Omental fat pad (tissue), 4 donors: ENCODE data around the gene TMC4. TPM values are rescaled to one million over a fixed set of nuclear protein-coding genes. Genes with fewer than 3 reads are reported as not detected.
A peak's percentile ranks its signal among the peaks of the same experiment; 100 is the strongest.
"Not testable (repeated sequence)": the region's sequence is repeated elsewhere in the genome, so short reads cannot be mapped to it uniquely, and the experiment has no call there.

Experiments used
- ATAC-seq: fragments of 150-250 bp; one replicate; pipeline ENCODE4 v1.9.1; 2016; ENCODE audit warnings: mild to moderate bottlenecking, moderate library complexity; ENCODE audit not compliant: low FRiP score
- DNase-seq: peaks from one replicate; pipeline ENCODE4 v3.0.0-alpha.2; 2019; ENCODE audit warnings: low spot score
- total RNA-seq, 4 donors: library from RNA; depleted of rRNA; stranded (reverse); fragments of >200 nt; gene quantifications; one replicate each; pipeline ENCODE4 v1.1.0, GENCODE V29; 2016
- TF ChIP-seq, protein P1 (sequence below), 3 donors: fragments of 450-650 bp; IDR thresholded peaks; one replicate each; pipeline ENCODE4 v1.5.1; 2016 to 2017; ENCODE audit warnings: antibody characterized with exemption in 3 of 3, mild to moderate bottlenecking in 3 of 3, moderate library complexity in 2 of 3

Gene TMC4, protein sequence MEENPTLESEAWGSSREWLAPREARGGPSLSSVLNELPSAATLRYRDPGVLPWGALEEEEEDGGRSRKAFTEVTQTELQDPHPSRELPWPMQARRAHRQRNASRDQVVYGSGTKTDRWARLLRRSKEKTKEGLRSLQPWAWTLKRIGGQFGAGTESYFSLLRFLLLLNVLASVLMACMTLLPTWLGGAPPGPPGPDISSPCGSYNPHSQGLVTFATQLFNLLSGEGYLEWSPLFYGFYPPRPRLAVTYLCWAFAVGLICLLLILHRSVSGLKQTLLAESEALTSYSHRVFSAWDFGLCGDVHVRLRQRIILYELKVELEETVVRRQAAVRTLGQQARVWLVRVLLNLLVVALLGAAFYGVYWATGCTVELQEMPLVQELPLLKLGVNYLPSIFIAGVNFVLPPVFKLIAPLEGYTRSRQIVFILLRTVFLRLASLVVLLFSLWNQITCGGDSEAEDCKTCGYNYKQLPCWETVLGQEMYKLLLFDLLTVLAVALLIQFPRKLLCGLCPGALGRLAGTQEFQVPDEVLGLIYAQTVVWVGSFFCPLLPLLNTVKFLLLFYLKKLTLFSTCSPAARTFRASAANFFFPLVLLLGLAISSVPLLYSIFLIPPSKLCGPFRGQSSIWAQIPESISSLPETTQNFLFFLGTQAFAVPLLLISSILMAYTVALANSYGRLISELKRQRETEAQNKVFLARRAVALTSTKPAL
- total RNA-seq = 1 to 10 TPM in 3 of 4 donors, not detected in 1; 1.2 to 4.1 (median 1.6) TPM

DNA sequence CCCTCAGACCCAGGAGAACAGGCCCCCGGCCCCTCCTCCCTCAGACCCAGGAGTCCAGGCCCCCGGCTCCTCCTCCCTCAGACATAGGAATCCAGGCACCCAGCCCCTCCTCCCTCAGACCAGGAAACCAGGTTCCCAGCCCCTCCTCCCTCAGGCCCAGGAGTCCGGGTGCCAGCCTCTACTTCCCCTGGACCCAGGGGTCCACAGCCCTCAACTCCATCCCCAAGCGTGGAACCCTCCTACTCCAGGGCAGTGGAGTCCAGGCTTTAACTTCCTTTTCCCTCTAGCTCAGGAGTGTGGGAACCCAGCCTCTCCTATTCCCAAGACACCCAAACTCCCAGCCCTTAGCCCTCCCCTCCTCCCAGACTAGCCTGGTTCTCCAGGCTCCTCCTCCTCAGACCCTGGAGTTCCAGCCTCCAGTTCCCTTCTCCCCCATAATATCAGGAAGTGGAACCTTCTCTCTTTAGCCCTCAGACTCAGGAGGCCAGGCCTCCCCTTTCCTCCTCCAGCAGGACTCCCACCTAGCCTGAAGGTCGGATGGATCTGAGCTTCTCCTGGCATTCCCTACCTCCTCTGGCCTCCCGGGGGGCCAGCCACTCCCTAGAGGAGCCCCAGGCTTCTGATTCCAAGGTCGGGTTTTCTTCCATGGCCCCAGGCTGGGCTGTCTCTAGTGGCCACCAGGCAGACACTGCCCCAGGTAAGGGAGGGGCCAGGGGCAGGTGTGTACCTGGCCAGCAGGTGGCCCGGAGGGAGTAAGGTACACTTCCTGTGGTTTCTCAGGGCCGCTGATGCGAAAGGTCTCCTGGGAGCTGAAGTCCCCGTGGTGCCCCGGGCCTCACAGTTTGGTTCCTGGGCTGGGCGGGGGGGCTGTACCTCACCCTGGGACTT is at the start of gene TMC4:
Gene TMC4, minus strand, starts transcription at position 690 of the 888 bp plus-strand sequence. Its CDS starts 43 bp downstream, at position 647.
- DNase-seq (no peak), ATAC-seq (peak; percentile 17)
- TF ChIP-seq, protein P1, sequence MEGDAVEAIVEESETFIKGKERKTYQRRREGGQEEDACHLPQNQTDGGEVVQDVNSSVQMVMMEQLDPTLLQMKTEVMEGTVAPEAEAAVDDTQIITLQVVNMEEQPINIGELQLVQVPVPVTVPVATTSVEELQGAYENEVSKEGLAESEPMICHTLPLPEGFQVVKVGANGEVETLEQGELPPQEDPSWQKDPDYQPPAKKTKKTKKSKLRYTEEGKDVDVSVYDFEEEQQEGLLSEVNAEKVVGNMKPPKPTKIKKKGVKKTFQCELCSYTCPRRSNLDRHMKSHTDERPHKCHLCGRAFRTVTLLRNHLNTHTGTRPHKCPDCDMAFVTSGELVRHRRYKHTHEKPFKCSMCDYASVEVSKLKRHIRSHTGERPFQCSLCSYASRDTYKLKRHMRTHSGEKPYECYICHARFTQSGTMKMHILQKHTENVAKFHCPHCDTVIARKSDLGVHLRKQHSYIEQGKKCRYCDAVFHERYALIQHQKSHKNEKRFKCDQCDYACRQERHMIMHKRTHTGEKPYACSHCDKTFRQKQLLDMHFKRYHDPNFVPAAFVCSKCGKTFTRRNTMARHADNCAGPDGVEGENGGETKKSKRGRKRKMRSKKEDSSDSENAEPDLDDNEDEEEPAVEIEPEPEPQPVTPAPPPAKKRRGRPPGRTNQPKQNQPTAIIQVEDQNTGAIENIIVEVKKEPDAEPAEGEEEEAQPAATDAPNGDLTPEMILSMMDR (IDR thresholded peaks at IDR 0.05) = no peak

DNA sequence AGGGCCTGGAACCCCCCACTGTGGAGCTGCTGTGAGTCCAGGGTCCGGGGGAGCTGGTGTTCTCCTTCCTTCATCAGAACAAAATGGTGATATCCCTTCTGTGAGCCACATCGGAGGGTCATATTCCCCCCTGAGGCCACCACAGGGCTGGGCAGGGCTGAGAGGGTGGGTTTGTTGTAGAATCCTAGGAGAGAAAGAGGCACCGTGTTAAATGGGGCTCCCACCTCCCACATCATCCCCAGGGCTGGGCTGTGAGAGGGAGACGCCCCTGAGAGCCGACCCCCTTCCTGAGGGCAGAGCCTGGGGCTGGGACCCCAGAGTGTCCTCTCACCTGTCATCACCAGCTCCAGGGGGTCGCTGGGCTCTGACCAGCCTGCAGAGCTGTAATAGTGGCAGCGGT is 49.0 kb upstream of the TMC4 start:
- DNase-seq, ATAC-seq: not testable (repeated sequence)

DNA sequence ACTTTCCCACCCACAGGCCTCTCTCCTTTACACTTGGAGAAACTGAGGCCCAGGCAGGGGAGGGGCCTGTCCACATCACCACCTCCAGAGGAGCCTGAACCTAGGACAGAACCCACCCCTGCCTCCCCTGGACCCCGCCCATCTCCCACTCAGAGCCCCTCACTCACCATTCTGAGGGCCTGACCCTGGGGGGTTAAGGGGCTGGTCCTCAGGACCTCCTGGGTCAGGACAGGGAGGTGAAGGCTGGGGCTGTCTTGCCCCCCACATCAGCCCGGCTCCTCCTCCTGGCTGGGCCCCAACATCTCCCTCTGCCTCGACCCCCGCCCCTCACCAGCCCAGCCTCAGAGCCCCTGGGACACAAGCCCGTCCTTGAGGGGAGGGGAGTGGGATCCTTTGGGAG is 46.7 kb upstream of the TMC4 start:
- not testable (repeated sequence) for DNase-seq, ATAC-seq

DNA sequence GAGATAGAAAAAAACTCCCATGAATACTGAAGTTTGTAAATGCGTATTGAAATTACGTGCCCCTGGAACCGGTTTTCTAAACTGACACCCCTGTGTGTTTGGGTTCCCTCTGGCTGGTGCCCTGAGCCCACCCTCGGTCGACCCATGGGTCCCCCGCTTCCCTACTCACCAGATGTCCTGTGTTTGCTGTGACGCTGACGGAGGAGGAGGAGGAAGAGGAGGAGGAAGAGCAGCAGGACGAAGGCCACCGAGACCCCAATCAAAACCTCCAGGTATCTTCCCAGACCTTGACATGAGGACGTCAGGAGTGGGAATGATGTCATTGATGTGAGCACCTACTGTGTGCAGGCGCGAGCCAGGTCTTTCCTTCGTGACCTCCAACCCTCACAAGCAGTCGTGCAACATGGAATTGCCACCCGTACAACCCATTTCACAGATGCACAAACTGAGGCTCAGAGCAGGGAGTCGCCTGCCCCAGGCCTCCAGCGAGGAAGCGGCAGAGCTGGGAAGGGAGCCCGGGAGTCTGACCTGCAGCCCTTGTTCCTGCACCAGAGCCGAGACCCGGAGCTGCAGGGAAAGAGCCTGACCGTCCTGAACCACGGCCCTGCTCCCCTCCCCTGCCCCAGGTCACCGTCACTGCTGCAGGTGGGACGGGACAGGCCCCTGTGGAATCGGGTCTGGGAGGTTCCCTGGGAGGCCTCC is 46.2 kb upstream of the TMC4 start:
- no peak for DNase-seq
- TF ChIP-seq, protein P1 (IDR thresholded peaks at IDR 0.05) = no peak
- no peak for ATAC-seq

DNA sequence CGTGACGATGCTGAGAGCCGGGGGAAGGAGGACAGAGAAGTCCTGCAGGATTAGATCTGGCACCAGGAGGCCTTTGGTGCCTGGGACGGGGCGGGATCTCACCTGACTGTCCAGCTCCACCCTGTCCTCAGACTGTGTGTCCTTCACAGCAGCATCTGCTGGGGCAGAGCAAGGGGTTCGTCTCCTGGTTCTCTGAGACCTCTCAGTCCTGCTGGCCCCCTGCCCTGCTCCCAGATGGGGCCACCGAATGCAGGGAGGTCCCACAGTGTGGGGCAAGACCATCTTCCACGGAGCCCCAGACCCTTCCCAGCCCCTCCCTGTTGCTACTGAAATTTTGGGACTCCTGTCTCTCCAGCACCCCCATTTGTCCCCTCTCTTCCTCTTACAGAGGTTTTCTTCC is 45.3 kb upstream of the TMC4 start:
- TF ChIP-seq, protein P1 (IDR thresholded peaks at IDR 0.05) = no peak
- ATAC-seq = no peak
- no peak for DNase-seq

DNA sequence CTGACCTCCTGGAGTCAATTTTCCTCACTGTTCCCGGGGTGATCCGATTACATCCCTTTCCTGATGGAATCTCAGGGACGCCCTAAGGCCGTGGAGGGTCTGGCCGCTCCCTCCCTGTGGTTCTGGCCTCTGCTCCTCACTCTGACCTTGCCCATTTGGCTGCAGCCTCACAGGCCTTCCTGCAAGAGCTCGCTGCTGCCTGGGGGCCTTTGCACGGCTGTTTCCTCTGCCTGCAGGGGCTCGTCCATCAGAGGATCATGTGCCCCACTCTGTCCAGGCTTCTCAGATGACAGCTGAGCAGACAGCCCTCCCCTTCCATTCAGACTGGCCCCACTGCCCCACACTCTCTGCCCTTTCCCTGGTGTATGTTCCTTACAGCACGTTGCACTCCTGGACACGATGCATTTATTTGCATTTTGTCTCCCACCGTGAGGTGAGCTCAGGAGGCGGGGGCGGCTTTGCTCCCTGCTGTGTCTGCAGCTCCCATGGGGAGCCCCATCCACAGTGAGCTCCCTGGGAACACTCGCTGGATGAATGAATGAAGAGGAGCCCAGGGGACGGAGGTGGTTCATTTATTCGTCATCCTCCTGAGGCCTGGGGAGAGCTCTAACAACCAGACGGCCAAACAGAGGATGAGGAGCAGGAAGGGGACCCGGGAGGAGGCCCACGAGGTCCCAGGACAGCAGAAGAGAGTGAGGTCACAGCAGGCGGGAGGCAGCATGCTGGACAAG is 44.7 kb upstream of the TMC4 start:
- ATAC-seq, DNase-seq: not testable (repeated sequence)

DNA sequence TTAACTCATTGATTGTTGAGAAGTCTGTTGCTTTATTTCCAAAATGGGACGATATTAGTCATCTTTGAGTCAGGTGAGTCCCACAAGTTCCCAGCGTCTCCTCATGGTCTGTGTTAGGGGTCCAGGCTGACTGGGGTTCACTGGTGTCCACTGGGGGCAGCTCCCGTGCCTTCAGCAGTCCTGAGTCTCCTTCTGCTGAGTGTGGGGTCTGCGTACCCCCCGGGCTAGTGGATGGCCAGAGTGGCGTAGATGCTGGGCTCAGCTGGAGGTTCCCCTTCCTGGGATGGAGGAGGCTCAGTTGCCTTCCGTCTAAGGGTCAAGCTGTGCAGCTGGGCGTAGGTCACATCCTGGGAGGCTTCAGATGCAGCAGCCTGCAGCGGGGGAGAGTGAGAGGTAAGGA is 43.9 kb upstream of the TMC4 start:
- ATAC-seq (no peak), DNase-seq (no peak)
- TF ChIP-seq, protein P1 (IDR thresholded peaks at IDR 0.05) = no peak

DNA sequence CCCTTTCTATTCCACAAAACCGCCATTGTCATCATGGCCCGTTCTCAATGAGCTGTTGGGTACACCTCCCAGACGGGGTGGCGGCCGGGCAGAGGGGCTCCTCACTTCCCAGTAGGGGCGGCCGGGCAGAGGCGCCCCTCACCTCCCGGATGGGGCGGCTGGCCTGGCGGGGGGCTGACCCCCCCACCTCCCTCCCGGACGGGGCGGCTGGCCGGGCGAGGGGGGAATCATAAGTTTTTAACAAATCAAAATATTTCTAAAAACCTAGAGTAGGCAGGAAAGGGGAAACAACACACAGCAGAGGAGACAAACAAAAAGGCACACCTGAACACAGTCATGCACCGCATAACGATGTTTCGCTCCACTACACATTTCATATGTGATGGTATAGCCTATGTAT is 41.8 kb upstream of the TMC4 start:
- not testable (repeated sequence) for DNase-seq, ATAC-seq

DNA sequence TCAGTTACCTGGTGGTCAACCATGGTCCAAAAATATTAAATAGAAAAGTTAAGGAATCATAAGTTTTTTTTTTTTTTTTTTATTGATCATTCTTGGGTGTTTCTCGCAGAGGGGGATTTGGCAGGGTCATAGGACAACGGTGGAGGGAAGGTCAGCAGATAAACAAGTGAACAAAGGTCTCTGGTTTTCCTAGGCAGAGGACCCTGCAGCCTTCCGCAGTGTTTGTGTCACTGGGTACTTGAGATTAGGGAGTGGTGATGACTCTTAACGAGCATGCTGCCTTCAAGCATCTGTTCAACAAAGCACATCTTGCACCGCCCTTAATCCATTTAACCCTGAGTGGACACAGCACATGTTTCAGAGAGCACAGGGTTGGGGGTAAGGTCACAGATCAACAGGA is 41.3 kb upstream of the TMC4 start:
- DNase-seq, ATAC-seq: not testable (repeated sequence)
